GM12878 (cell line): ENCODE results near the gene CCK.

Source experiments
- BHLHE40 ChIP-seq, 2 experiments: fragments of 450-650 bp in 1 of 2; IDR thresholded peaks; 2 replicates each; pipeline ENCODE4 v1.6.1; 2011 to 2017; ENCODE audit warnings: low read depth in 2 of 2, borderline replicate concordance in 1 of 2, improper control_type of control experiment in 1 of 2, low read length in 1 of 2, mild to moderate bottlenecking in 1 of 2
- NR2C1 ChIP-seq: fragments of 450-650 bp; IDR thresholded peaks from 2 replicates; pipeline ENCODE4 v1.6.1; 2017; ENCODE audit warnings: antibody characterized with exemption, mild to moderate bottlenecking, moderate library complexity
- POLR2A ChIP-seq: IDR thresholded peaks from 2 replicates; pipeline ENCODE4 v1.6.1; 2011; ENCODE audit warnings: low read depth, mild to moderate bottlenecking, low read length
- RFX5 ChIP-seq: IDR thresholded peaks from 2 replicates; pipeline ENCODE4 v1.6.1; 2011; ENCODE audit warnings: low read depth, low read length, improper control_type of control experiment
- SP1 ChIP-seq: IDR thresholded peaks from one replicate; pipeline ENCODE4 v1.6.1; 2011; ENCODE audit warnings: low read depth, low read length
- SUPT20H ChIP-seq: IDR thresholded peaks from 2 replicates; pipeline ENCODE4 v1.6.1; 2011; ENCODE audit warnings: low read depth, mild to moderate bottlenecking, low read length, moderate library complexity, borderline replicate concordance; ENCODE audit not compliant: control insufficient read depth
- SUZ12 ChIP-seq: fragments of 200-600 bp; sonication (generic); IDR thresholded peaks from one replicate; pipeline ENCODE4 v1.6.1; 2018; ENCODE audit warnings: antibody characterized with exemption, mild to moderate bottlenecking; ENCODE audit not compliant: unreplicated experiment
- TAF1 ChIP-seq: IDR thresholded peaks from 2 replicates; pipeline ENCODE4 v1.6.1; 2011; ENCODE audit warnings: mild to moderate bottlenecking, low read depth, low read length, borderline replicate concordance
- TF ChIP-seq, protein P1 (sequence below), 3 experiments: IDR thresholded peaks in 2 of 3; conservative IDR thresholded peaks in 1 of 3; 2 replicates each; pipeline ENCODE4 v1.5.1; 2011; ENCODE audit warnings: low read depth in 3 of 3, low read length in 3 of 3, mild to moderate bottlenecking in 3 of 3, control low read depth in 2 of 3, moderate library complexity in 2 of 3, inconsistent platforms in 1 of 3, mixed read lengths in 1 of 3; ENCODE audit not compliant: control insufficient read depth in 2 of 3, insufficient read depth in 1 of 3; ENCODE audit errors: extremely low read depth in 1 of 3
- TF ChIP-seq, protein P2 (sequence below): IDR thresholded peaks from 2 replicates; pipeline ENCODE4 v1.6.1; 2011; ENCODE audit warnings: borderline replicate concordance, low read depth, mild to moderate bottlenecking, moderate library complexity, mixed read lengths, low read length; ENCODE audit not compliant: insufficient read depth; ENCODE audit errors: extremely low read length

DNA sequence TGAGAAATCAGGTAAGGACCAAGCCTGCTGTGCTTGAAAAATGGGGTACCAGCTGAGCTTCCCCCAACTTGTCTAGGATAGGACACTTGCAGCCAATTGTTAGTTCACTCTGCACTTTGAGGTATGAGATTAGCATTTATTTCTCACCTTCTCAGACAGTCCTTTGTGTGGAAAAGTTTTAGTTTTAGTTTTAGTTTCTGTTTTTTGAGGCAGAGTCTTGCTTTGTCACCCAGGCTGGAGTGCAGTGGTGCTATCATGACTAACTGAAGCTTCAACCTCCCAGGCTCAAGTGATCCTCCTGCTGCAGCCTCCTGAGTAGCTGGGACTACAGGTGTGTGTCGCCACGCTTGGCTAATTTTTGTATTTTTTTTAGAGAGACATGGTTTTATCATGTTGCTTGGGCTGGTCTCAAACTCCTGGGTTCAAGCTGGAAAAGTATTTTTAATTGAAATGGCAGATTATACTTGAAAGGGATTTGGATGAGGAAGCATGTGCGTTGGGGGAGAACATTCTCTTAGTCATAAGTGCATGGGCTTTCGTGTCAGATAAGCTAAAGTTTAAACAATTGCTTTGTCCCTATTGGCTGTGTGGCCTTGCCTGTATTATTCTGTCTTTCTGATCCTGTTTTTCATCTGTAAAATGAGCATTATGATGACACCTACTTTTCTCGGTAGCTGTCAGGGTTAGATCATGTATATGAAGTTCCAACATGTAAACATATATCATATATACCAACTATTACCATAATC is 25.2 kb upstream of the CCK start:
- no peak for TF ChIP-seq RFX5
- TF ChIP-seq SUZ12, result no peak
- TF ChIP-seq POLR2A, result no peak
- no peak for TF ChIP-seq SUPT20H
- TF ChIP-seq, protein P1, sequence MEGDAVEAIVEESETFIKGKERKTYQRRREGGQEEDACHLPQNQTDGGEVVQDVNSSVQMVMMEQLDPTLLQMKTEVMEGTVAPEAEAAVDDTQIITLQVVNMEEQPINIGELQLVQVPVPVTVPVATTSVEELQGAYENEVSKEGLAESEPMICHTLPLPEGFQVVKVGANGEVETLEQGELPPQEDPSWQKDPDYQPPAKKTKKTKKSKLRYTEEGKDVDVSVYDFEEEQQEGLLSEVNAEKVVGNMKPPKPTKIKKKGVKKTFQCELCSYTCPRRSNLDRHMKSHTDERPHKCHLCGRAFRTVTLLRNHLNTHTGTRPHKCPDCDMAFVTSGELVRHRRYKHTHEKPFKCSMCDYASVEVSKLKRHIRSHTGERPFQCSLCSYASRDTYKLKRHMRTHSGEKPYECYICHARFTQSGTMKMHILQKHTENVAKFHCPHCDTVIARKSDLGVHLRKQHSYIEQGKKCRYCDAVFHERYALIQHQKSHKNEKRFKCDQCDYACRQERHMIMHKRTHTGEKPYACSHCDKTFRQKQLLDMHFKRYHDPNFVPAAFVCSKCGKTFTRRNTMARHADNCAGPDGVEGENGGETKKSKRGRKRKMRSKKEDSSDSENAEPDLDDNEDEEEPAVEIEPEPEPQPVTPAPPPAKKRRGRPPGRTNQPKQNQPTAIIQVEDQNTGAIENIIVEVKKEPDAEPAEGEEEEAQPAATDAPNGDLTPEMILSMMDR (IDR thresholded peaks at IDR 0.05 in 2 of 3, conservative IDR thresholded peaks at IDR 0.05 in 1 of 3; ENCODE audit: control insufficient read depth in 2 of 3, extremely low read depth in 1 of 3, insufficient read depth in 1 of 3, low read depth in 3 of 3, low read length in 3 of 3), result no peak
- TF ChIP-seq, protein P2, sequence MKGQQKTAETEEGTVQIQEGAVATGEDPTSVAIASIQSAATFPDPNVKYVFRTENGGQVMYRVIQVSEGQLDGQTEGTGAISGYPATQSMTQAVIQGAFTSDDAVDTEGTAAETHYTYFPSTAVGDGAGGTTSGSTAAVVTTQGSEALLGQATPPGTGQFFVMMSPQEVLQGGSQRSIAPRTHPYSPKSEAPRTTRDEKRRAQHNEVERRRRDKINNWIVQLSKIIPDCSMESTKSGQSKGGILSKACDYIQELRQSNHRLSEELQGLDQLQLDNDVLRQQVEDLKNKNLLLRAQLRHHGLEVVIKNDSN, result no peak
- TF ChIP-seq SP1, result no peak
- no peak for TF ChIP-seq BHLHE40 (IDR thresholded peaks at IDR 0.05; ENCODE audit: borderline replicate concordance in 1 of 2, low read depth in 2 of 2, low read length in 1 of 2)
- no peak for TF ChIP-seq TAF1
- TF ChIP-seq NR2C1, result no peak
